H9 (cell line): ENCODE results near the gene ALDOA. TPM values are rescaled to one million over a fixed set of nuclear protein-coding genes. Genes with fewer than 3 reads are reported as not detected.

ENCODE experiments used
- DNase-seq: peaks from one replicate; pipeline ENCODE4 v3.0.0-alpha.2; 2017
- H2AFZ ChIP-seq: one replicate; pipeline ENCODE4 v1.6.1; 2013; ENCODE audit warnings: mild to moderate bottlenecking, low read length, control low read depth, moderate library complexity
- H2AK5ac ChIP-seq: 2 replicates; pipeline ENCODE4 v1.6.1; 2013; ENCODE audit warnings: low read length, control low read depth, mixed read lengths; ENCODE audit not compliant: insufficient read length
- H2BK120ac ChIP-seq: one replicate; pipeline ENCODE4 v1.6.1; 2013; ENCODE audit warnings: low read depth, mild to moderate bottlenecking, low read length, control low read depth, inconsistent platforms; ENCODE audit not compliant: poor library complexity, severe bottlenecking
- H2BK12ac ChIP-seq: 2 replicates; pipeline ENCODE4 v1.6.1; 2013; ENCODE audit warnings: low read length, control low read depth, mixed read lengths, low read depth; ENCODE audit not compliant: insufficient read length
- H2BK15ac ChIP-seq: 2 replicates; pipeline ENCODE4 v1.6.1; 2013; ENCODE audit warnings: low read depth, low read length, control low read depth
- H2BK20ac ChIP-seq: one replicate; pipeline ENCODE4 v1.6.1; 2013; ENCODE audit warnings: low read depth, mild to moderate bottlenecking, low read length, control low read depth, inconsistent platforms; ENCODE audit not compliant: poor library complexity, severe bottlenecking
- H2BK5ac ChIP-seq: 2 replicates; pipeline ENCODE4 v1.6.1; 2013; ENCODE audit warnings: low read length, control low read depth, mixed read lengths; ENCODE audit not compliant: insufficient read length
- H3K14ac ChIP-seq: 2 replicates; pipeline ENCODE4 v1.6.1; 2013; ENCODE audit warnings: low read length, control low read depth; ENCODE audit not compliant: insufficient read depth
- H3K18ac ChIP-seq: 2 replicates; pipeline ENCODE4 v1.6.1; 2013; ENCODE audit warnings: low read depth, mild to moderate bottlenecking, mixed read lengths, low read length, control low read depth; ENCODE audit not compliant: insufficient read length
- H3K23ac ChIP-seq: 2 replicates; pipeline ENCODE4 v1.6.1; 2013; ENCODE audit warnings: low read length, control low read depth, mixed read lengths, low read depth; ENCODE audit not compliant: insufficient read length
- H3K23me2 ChIP-seq: 2 replicates; pipeline ENCODE4 v1.6.1; 2013; ENCODE audit warnings: low read depth, mild to moderate bottlenecking, mixed read lengths, low read length, control low read depth; ENCODE audit not compliant: insufficient read length, poor library complexity, severe bottlenecking
- H3K27ac ChIP-seq: 2 replicates; pipeline ENCODE4 v1.5.1; 2013; ENCODE audit warnings: low read length, control low read depth, mixed read lengths, low read depth; ENCODE audit not compliant: insufficient read length
- H3K27me3 ChIP-seq: 2 replicates; pipeline ENCODE4 v1.6.1; 2013; ENCODE audit warnings: low read length, control low read depth, inconsistent platforms; ENCODE audit not compliant: insufficient read depth
- H3K4ac ChIP-seq: 2 replicates; pipeline ENCODE4 v1.6.1; 2013; ENCODE audit warnings: low read depth, mild to moderate bottlenecking, control low read depth, inconsistent platforms, low read length, moderate library complexity
- H3K4me1 ChIP-seq: 2 replicates; pipeline ENCODE4 v1.6.1; 2013; ENCODE audit warnings: low read length, control low read depth, inconsistent platforms; ENCODE audit not compliant: insufficient read depth
- H3K4me2 ChIP-seq: 2 replicates; pipeline ENCODE4 v1.6.1; 2013; ENCODE audit warnings: low read length, control low read depth, mixed read lengths; ENCODE audit not compliant: insufficient read length, insufficient read depth
- H3K56ac ChIP-seq: 2 replicates; pipeline ENCODE4 v1.6.1; 2013; ENCODE audit warnings: low read depth, mild to moderate bottlenecking, mixed read lengths, low read length, control low read depth; ENCODE audit not compliant: insufficient read length
- H3K79me1 ChIP-seq: 2 replicates; pipeline ENCODE4 v1.6.1; 2013; ENCODE audit warnings: low read depth, mild to moderate bottlenecking, moderate library complexity, low read length, control low read depth, inconsistent platforms; ENCODE audit not compliant: insufficient read depth, poor library complexity, severe bottlenecking
- H3K79me2 ChIP-seq: 2 replicates; pipeline ENCODE4 v1.6.1; 2013; ENCODE audit warnings: low read length, control low read depth, inconsistent platforms; ENCODE audit not compliant: insufficient read depth
- H3K9ac ChIP-seq: 2 replicates; pipeline ENCODE4 v1.6.1; 2013; ENCODE audit warnings: low read length, control low read depth, mixed read lengths; ENCODE audit not compliant: insufficient read length; ENCODE audit errors: extremely low read depth
- H3K9me3 ChIP-seq: one replicate; pipeline ENCODE4 v1.6.1; 2013; ENCODE audit warnings: low read depth, low read length, inconsistent platforms; ENCODE audit not compliant: control insufficient read depth
- H3T11ph ChIP-seq: one replicate; pipeline ENCODE4 v1.6.1; 2013; ENCODE audit warnings: mild to moderate bottlenecking, low read length, control low read depth, inconsistent platforms
- H4K20me1 ChIP-seq: one replicate; pipeline ENCODE4 v1.6.1; 2013; ENCODE audit not compliant: control insufficient read depth, insufficient read length, insufficient read depth
- H4K5ac ChIP-seq: 2 replicates; pipeline ENCODE4 v1.6.1; 2013; ENCODE audit warnings: low read depth, mild to moderate bottlenecking, mixed read lengths, low read length, control low read depth; ENCODE audit not compliant: insufficient read length
- H4K8ac ChIP-seq: replicated peaks from 2 replicates; pipeline ENCODE4 v1.6.1; 2013; ENCODE audit warnings: low read length, control low read depth, mixed read lengths, low read depth; ENCODE audit not compliant: insufficient read length
- H4K91ac ChIP-seq: 2 replicates; pipeline ENCODE4 v1.6.1; 2013; ENCODE audit warnings: low read depth, mild to moderate bottlenecking, moderate library complexity, mixed read lengths, low read length, control low read depth; ENCODE audit not compliant: insufficient read length
- H3K27ac Mint-ChIP-seq, 3 experiments: 2 replicates in 2 of 3; 3 replicates in 1 of 3; pipeline ENCODE4 v1.8.0; 2020 to 2021; ENCODE audit warnings: mixed read lengths in 3 of 3, mild to moderate bottlenecking in 1 of 3, moderate library complexity in 1 of 3
- H3K27me3 Mint-ChIP-seq: 2 replicates; pipeline ENCODE4 v1.8.0; 2021; ENCODE audit warnings: low read depth, mild to moderate bottlenecking, moderate library complexity, mixed read lengths
- H3K36me3 Mint-ChIP-seq, 3 experiments: 2 replicates in 2 of 3; 3 replicates in 1 of 3; pipeline ENCODE4 v1.8.0; 2020 to 2021; ENCODE audit warnings: low read depth in 3 of 3, mixed read lengths in 3 of 3; ENCODE audit not compliant: insufficient read depth in 1 of 3
- H3K4me1 Mint-ChIP-seq, 2 experiments: 2 replicates each; pipeline ENCODE4 v1.8.0; 2020; ENCODE audit warnings: mixed read lengths in 2 of 2
- H3K4me3 Mint-ChIP-seq, 2 experiments: 2 replicates in 1 of 2; 3 replicates in 1 of 2; pipeline ENCODE4 v1.8.0; 2020 to 2021; ENCODE audit warnings: mild to moderate bottlenecking in 2 of 2, mixed read lengths in 2 of 2, moderate library complexity in 1 of 2
- H3K9me3 Mint-ChIP-seq, 2 experiments: 2 replicates in 1 of 2; 3 replicates in 1 of 2; pipeline ENCODE4 v1.8.0; 2020; ENCODE audit warnings: mild to moderate bottlenecking in 2 of 2, mixed read lengths in 2 of 2, moderate library complexity in 1 of 2
- CTCF ChIP-seq: fragments of 200-600 bp; sonication (generic); conservative IDR thresholded peaks from 3 replicates; pipeline ENCODE4 v1.8.0; 2021; ENCODE audit warnings: antibody characterized with exemption, mild to moderate bottlenecking
- WGBS: extraction: QIAGEN DNeasy Blood & Tissue Kit; methylation state at CpG from one replicate; pipeline ENCODE4 v1.1.7; 2013; ENCODE audit warnings: missing lambda C conversion rate, low lambda C conversion rate, mixed read lengths; ENCODE audit not compliant: insufficient read length; ENCODE audit errors: extremely low coverage; 5-methylcytosine and 5-hydroxymethylcytosine counted together
- total RNA-seq: library from RNA; stranded (reverse); gene quantifications from 2 replicates; pipeline ENCODE4 v1.2.1, GENCODE V29; 2021

Gene ALDOA
- total RNA-seq, 1 experiment from 2014 or later, result 1,356 TPM

- Histone ChIP-seq H3K4me1 (no peaks in the 10 kb centered on the region), H3K18ac (no peak overlapping the region), H2BK12ac (no peak overlapping the region), H3K4me2 (no peak overlapping the region), H4K20me1 (no peaks in the 10 kb centered on the region), H3K14ac (no peak overlapping the region), H3K9ac (no peak overlapping the region), H3K79me1 (no peaks in the 10 kb centered on the region), H2BK15ac (no peak overlapping the region), H3K9me3 (no peaks in the 10 kb centered on the region), H3K56ac (no peak overlapping the region), H3T11ph (no peak overlapping the region), H3K23me2 (no peaks in the 10 kb centered on the region), H4K8ac (no peak overlapping the region), H3K27ac (no peak overlapping the region), H3K23ac (no peak overlapping the region), H3K4ac (no peak overlapping the region), H4K5ac (no peak overlapping the region), H2AK5ac (no peak overlapping the region), H2BK120ac (no peak overlapping the region), H2BK20ac (no peak overlapping the region), H2AFZ (no peak overlapping the region), H3K79me2 (no peaks in the 10 kb centered on the region), H2BK5ac (no peak overlapping the region), H3K27me3 (no peaks in the 10 kb centered on the region), H4K91ac (no peak overlapping the region)
- Mint-ChIP-seq H3K4me1 (peaks cover 2 to 3% of the 10 kb centered on the region in 2 experiments), H3K27ac (no peak overlapping the region), H3K27me3 (no peaks in the 10 kb centered on the region; the same call in 1 of the 2 replicates), H3K4me3 (no peak overlapping the region), H3K36me3 (peaks cover 3 to 29% (median 26%) of the 10 kb centered on the region in 3 experiments; a peak in 6 of 7 replicates), H3K9me3 (no peaks in the 10 kb centered on the region)
- WGBS, result no CpG with 5 or more reads among the region's 15 CpGs
- DNase-seq, result no peak
- no peak for TF ChIP-seq CTCF
Observed at GRCh38 chr16:30108059-30108850, 42.7 kb downstream of the ALDOA start.
